ENCODE measurements around the gene INPP5J.

INPP5J gene

DNA sequence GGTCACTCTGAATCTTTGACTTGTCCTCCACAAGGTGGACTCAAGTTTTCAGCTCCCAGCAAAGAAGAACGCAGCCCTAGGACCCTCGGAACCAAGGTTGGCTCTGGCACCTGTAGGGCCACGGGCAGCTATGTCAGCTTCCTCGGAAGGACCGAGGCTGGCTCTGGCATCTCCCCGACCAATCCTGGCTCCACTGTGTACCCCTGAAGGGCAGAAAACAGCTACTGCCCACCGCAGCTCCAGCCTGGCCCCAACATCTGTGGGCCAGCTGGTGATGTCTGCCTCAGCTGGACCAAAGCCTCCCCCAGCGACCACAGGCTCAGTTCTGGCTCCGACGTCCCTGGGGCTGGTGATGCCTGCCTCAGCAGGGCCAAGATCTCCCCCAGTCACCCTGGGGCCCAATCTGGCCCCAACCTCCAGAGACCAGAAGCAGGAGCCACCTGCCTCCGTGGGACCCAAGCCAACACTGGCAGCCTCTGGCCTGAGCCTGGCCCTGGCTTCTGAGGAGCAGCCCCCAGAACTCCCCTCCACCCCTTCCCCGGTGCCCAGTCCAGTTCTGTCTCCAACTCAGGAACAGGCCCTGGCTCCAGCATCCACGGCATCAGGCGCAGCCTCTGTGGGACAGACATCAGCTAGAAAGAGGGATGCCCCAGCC is 2.2 kb downstream of the INPP5J start:
- DNase-seq (ENCODE audit: insufficient read length, low spot score) (no peak), FAIRE-seq (no peak)
- TF ChIP-seq, protein P1, sequence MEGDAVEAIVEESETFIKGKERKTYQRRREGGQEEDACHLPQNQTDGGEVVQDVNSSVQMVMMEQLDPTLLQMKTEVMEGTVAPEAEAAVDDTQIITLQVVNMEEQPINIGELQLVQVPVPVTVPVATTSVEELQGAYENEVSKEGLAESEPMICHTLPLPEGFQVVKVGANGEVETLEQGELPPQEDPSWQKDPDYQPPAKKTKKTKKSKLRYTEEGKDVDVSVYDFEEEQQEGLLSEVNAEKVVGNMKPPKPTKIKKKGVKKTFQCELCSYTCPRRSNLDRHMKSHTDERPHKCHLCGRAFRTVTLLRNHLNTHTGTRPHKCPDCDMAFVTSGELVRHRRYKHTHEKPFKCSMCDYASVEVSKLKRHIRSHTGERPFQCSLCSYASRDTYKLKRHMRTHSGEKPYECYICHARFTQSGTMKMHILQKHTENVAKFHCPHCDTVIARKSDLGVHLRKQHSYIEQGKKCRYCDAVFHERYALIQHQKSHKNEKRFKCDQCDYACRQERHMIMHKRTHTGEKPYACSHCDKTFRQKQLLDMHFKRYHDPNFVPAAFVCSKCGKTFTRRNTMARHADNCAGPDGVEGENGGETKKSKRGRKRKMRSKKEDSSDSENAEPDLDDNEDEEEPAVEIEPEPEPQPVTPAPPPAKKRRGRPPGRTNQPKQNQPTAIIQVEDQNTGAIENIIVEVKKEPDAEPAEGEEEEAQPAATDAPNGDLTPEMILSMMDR (IDR thresholded peaks at IDR 0.05; ENCODE audit: insufficient read depth, missing control alignments) = no peak

DNA sequence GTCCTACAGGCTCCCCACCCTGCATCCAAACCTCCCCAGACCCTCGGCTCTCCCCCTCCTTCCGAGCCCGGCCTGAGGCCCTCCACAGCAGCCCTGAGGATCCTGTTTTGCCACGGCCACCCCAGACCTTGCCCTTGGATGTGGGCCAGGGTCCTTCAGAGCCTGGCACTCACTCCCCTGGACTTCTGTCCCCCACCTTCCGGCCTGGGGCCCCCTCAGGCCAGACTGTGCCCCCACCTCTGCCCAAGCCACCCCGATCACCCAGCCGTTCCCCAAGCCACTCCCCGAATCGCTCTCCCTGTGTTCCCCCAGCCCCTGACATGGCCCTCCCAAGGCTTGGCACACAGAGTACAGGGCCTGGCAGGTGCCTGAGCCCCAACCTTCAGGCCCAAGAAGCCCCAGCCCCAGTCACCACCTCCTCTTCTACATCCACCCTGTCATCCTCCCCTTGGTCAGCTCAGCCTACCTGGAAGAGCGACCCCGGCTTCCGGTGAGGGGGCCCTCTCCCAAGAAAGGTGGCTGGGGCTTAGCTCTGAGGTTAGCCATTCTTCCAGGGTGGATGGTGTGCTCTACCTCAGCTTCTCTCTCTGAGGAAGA is 2.9 kb downstream of the INPP5J start:
- DNase-seq (ENCODE audit: insufficient read length, low spot score) = no peak
- FAIRE-seq = no peak

DNA sequence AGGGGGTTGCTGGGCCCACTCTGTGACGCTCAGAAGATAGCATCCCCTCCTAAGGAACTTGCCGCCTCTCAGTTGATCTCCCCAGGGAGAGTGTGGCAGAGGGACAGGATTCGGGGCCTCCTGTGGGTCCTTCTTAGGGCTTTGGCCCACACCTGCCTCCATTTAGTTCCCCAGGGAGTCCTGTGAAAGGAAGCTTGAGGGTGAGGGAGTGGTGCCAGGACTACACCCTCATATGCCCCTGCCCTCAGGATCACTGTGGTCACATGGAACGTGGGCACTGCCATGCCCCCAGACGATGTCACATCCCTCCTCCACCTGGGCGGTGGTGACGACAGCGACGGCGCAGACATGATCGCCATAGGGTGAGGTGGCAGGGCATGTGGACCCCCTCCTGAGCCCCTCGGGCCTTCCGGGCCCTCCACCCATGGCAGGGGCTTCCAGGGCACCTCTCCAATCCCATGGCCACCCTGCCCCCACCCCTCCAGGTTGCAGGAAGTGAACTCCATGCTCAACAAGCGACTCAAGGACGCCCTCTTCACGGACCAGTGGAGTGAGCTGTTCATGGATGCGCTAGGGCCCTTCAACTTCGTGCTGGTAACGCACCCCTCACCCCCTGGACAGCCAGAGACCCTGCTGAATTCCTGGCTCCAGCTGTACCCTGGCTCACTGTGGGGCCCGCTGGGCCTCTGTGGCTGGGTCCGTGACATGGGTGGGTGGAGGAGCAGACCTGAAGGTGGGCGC is 3.5 kb downstream of the INPP5J start:
- FAIRE-seq (no peak), DNase-seq (ENCODE audit: insufficient read length, low spot score) (no peak)
- TF ChIP-seq, protein P1 (IDR thresholded peaks at IDR 0.05; ENCODE audit: insufficient read depth, missing control alignments) = no peak

More for the DNA sequence above, 2.9 kb downstream of the INPP5J start:
- TF ChIP-seq, protein P1 (IDR thresholded peaks at IDR 0.05; ENCODE audit: insufficient read depth, missing control alignments) = no peak

GRCh38 chr22:31126869-31127175 is 4.1 kb downstream of the INPP5J start:
- TF ChIP-seq, protein P1 (IDR thresholded peaks at IDR 0.05; ENCODE audit: insufficient read depth, missing control alignments) = no peak
- DNase-seq (ENCODE audit: insufficient read length, low spot score) = no peak
- FAIRE-seq = no peak

DNA sequence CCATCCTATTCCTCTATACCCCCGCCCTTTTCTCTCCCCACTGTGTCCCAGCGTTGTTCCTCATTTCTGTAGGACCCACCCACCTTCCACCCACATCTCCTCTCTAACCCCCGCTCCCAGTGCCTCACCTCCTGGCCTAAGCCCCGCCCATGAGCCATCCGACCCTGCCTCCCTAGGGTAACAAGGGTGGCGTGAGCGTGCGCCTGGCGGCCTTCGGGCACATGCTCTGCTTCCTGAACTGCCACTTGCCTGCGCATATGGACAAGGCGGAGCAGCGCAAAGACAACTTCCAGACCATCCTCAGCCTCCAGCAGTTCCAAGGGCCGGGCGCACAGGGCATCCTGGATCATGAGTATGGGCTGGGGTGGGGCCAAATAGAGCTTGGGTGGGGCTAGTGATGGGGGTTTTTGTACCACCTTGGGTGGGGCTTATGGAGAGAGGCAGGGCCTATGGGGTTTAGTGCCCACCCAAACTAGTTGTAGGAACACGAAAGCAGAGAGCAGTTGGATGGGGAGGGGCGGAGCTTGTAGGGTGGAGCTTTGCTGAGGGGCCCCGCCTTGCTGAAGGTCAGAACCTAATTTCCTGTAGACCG is 4.5 kb downstream of the INPP5J start:
- no peak for DNase-seq (ENCODE audit: insufficient read length, low spot score)
- no peak for FAIRE-seq
- TF ChIP-seq, protein P1 (IDR thresholded peaks at IDR 0.05; ENCODE audit: insufficient read depth, missing control alignments) = no peak

DNA sequence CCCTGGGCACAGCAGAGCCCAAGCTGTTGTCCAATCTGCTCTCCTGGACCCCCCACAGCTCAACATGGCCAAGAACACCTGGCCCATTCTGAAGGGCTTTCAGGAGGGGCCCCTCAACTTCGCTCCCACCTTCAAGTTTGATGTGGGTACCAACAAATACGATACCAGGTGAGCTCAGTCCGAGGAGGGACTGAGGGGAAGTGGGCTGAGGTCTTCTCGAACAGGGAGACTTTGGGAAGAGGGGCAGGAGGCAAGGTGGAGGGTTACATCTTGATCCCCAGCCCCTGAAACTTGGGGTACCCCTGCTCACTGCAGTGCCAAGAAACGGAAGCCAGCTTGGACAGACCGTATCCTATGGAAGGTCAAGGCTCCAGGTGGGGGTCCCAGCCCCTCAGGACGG is 5.4 kb downstream of the INPP5J start:
- FAIRE-seq (no peak), DNase-seq (ENCODE audit: insufficient read length, low spot score) (no peak)
- TF ChIP-seq, protein P1 (IDR thresholded peaks at IDR 0.05; ENCODE audit: insufficient read depth, missing control alignments) = no peak
